NCI-H2107 treated with DMSO at 0.1 percent for 48 hours (cell line): Measurements from ENCODE around the gene MYOC.
"Not testable (repeated sequence)": the region's sequence is repeated elsewhere in the genome, so short reads cannot be mapped to it uniquely, and the experiment has no call there.

ENCODE experiments used
- DNase-seq: peaks from one replicate; lab custom pipeline; 2025; ENCODE audit not compliant: unreplicated experiment; lab: John Stamatoyannopoulos, UW

The MYOC gene

GRCh38 chr1:171653796-171654195, 1.3 kb upstream of the MYOC start:
- no peak for DNase-seq

- no peak for DNase-seq
Measured at GRCh38 chr1:171646249-171646560, 6.3 kb downstream of the MYOC start.

- DNase-seq, result no peak
Measured at GRCh38 chr1:171645553-171646248, 6.8 kb downstream of the MYOC start.

DNA sequence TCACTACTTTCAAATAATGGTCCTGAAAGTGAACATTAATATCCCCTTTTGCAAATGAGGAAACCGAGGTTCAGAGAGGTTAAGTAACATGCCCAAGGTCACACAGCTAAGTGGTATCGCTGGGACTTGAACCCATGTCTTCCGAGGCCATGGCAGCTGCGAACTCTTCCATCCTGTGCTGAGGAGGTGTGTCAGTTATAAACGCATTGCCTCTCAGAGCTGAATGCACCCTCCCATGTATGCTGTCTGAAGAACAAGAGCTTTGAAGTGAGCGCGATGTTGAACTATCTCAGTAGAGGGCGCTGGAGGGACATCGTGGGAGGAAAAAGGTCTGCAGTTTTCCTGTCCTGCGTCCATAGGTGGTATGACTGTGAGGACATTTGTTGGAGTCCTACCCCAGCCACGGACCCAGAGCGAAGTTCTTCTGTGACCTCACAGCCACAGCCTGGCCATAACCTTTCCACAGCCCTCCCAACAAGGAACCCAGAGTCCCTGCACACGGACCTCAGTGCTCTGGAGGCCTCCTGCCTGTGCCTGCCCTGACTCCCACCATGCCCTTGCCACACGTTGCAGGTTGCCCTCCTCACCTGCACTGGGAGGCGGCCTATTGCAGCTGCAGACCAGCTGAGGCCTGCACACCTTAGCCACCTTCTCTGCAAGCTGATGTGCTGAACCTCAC, 7.5 kb downstream of the MYOC start:
- DNase-seq, result peak; percentile 78

DNA sequence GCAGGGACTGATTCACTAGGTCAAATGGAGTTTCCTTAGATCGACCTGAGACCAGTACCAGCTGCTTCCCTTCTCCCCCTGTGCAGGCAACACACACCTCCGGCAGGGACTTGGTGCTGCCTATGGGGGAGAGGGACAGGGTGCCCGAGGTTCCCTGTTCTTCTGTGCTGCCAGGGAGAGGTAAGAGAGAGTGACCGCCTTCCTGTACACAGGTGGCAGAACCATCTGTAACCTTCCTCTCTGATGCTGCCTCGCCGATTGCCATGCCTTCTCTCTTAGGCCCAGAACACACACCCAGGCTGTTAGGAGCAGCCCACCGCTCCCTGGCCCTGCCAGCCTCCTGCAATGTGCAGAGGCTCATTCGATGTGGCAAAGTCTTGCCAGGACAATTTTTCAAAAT, 9.3 kb downstream of the MYOC start:
- no peak for DNase-seq

- DNase-seq, result no peak
Measured at GRCh38 chr1:171642197-171642596, 10.3 kb downstream of the MYOC start.

DNA sequence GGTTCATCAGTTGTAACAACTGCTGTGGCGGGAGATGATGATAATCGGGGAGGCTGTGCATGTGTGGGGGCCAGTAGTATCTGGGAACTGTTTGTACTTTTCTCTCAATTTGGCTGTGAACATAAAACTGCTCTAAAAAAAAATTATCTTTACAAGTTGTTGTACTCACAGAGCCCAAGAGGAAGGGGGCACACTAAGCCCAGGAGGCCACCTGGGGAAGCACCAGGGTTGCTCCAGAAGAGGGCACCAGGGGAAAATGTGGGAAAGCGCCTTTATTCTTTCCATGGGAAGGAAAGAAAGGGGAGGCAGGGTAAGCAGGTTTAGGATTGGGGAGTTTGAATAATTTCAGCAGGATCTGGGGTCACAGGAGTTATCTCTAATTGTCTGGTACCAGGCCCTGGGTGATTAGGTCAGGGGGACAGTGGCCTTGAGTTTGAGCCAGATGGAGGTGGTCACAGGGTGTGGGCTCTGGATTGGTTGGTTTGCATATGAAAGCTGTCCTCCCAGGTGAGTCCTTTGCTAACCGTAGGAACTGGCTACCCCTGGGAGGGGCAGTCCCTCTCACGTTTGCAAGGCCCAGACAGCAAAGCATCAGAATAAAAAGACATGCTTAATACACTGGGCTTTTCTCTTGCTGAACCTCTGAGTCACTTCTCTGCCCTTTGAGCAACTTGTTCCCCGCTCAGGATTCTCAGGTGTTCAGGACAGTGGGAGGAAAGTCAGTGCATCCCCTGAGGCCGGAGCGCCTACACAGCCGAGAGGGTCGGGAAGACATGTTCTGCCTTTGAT, 11.2 kb downstream of the MYOC start:
- no peak for DNase-seq

- DNase-seq, result no peak
Measured at GRCh38 chr1:171640225-171640624, 12.3 kb downstream of the MYOC start.

- DNase-seq, result no peak
Measured at GRCh38 chr1:171637928-171638576, 14.4 kb downstream of the MYOC start.

DNA sequence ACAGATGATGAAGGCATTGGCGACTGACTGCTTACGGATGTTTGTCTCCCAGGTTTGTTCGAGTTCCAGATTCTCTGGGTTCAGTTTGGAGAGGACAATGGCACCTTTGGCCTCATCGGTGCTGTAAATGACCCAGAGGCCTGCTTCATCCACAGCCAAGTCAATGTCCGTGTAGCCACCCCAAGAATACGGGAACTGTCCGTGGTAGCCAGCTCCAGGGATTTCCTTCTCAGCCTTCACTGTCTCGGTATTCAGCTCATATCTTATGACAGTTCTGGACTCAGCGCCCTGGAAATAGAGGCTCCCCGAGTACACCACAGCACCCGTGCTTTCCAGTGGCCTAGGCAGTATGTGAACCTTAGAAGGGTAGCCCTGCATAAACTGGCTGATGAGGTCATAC, 16.3 kb downstream of the MYOC start:
- no peak for DNase-seq

DNA sequence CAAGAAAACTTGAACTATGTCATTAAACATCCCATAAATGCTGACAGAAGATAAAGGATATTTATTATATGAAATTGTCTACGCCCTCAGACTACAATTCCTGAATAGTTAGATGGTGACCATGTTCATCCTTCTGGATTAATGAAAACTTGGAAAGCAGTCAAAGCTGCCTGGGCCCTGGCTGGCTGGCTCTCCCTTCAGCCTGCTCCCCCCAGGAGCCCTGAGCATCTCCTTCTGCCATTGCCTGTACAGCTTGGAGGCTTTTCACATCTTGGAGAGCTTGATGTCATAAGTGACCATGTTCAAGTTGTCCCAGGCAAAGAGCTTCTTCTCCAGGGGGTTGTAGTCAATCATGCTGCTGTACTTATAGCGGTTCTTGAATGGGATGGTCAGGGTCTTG, 16.8 kb downstream of the MYOC start:
- DNase-seq, result no peak

GRCh38 chr1:171628225-171628624, 24.3 kb downstream of the MYOC start:
- no peak for DNase-seq

- DNase-seq, result no peak
Measured at GRCh38 chr1:171627020-171627419, 25.5 kb downstream of the MYOC start.

- DNase-seq, result no peak
Measured at GRCh38 chr1:171625225-171625624, 27.3 kb downstream of the MYOC start.

- no peak for DNase-seq
Measured at GRCh38 chr1:171623651-171624331, 28.7 kb downstream of the MYOC start.

GRCh38 chr1:171622152-171622462, 30.4 kb downstream of the MYOC start, which contains the start of gene MYOCOS:
Gene MYOCOS (plus strand): TSS chr1:171622243. CDS start chr1:171623884, 1,641 bp downstream.
- DNase-seq, result no peak

GRCh38 chr1:171616586-171616985, 35.9 kb downstream of the MYOC start:
- no peak for DNase-seq

DNA sequence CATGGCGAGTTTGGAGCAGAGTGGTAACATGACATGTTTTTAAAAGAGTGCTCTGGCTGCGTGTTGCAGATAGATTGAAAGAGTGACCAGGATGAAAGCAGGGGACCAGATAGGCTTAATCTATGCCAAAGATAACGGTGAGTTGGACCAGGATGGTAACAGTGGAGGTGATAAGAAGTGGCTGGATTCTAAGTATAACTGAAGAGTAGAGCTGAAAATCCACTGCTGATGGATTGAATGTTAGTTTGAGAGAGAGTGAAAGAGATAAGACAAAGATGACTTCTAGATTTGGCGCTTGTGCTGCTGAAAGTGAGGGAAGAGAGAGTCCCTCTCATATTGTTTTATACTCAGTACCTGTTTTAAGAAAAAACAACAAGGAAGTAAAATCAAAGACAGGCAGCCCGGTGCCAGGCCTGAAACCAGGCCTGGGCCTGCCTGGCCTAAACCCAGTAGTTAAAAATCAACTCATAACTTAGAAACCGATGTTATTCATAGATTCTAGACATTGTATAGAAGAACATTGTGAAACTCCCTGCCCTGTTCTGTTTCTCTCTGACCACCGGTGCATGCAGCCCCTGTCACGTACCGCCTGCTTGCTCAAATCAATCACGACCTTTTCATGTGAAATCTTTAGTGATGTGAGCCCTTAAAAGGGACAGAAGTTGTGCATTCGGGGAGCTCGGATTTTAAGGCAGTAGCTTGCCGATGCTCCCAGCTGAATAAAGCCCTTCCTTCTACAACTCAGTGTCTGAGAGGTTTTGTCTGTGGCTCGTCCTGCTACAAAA, 37.2 kb downstream of the MYOC start:
- not testable (repeated sequence) for DNase-seq

DNA sequence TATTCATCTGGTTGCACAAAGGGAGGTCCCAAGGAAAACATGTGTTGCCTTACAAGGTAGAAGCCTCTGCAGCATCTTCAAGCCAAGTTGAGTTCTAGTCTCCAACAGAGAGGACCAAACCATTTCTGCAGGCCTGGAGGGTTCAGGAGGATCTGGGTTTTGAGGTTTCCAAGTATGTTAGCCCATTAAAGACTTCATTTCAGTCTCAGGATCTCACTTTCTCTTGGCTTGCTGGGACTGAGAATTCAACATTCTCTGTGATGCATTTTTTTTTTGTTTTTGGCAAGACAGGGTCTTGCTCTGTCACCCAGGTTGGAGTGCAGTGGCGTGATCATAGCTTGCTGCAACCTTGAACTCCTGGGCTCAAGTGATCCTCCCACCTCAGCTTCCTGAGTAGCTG, 39.2 kb downstream of the MYOC start:
- no peak for DNase-seq

- no peak for DNase-seq
Measured at GRCh38 chr1:171611306-171611705, 41.2 kb downstream of the MYOC start.
